Measurements from ENCODE around the gene AIF1.
A peak's percentile ranks its signal among the peaks of the same experiment; 100 is the strongest.

DNA sequence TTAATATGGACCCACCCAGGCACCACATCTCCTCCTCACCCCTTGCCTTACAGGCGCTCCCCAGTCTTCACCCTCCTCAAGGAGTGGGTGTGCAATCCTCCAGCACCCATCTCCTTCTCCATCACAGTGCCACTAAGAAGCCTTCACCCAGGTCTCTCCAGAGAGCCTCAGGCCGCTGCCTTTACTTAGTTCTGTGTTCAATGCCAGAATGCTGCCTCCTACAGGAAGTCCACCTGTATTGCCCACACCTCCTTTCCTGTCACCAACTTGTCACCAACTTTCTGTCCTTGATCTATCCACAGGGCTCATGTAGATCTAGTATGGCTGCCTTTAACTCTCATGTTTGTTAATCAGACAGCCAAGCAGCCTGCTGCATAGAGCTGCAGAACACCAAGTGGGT is 29.5 kb upstream of the AIF1 start:
- TF ChIP-seq POLR2A (IDR thresholded peaks at IDR 0.05), result no peak
- TF ChIP-seq, protein P1, sequence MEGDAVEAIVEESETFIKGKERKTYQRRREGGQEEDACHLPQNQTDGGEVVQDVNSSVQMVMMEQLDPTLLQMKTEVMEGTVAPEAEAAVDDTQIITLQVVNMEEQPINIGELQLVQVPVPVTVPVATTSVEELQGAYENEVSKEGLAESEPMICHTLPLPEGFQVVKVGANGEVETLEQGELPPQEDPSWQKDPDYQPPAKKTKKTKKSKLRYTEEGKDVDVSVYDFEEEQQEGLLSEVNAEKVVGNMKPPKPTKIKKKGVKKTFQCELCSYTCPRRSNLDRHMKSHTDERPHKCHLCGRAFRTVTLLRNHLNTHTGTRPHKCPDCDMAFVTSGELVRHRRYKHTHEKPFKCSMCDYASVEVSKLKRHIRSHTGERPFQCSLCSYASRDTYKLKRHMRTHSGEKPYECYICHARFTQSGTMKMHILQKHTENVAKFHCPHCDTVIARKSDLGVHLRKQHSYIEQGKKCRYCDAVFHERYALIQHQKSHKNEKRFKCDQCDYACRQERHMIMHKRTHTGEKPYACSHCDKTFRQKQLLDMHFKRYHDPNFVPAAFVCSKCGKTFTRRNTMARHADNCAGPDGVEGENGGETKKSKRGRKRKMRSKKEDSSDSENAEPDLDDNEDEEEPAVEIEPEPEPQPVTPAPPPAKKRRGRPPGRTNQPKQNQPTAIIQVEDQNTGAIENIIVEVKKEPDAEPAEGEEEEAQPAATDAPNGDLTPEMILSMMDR (IDR thresholded peaks at IDR 0.05), result peak in 5 of 6 experiments; percentile 11 to 43 (median 32)
